ENCODE results near the gene SHC4. TPM values are rescaled to one million over a fixed set of nuclear protein-coding genes. Genes with fewer than 3 reads are reported as not detected.

SHC4 gene
- total RNA-seq, 1 experiment from 2014 or later = 0.63 TPM

GRCh38 chr15:48930735-48931134, 33.0 kb downstream of the SHC4 start:
- Mint-ChIP-seq H3K36me3 (no peaks in the 10 kb centered on the region), H3K27me3 (ENCODE audit: low read depth) (no peaks in the 10 kb centered on the region), H3K4me3 (no peak overlapping the region), H3K9me3 (no peaks in the 10 kb centered on the region), H3K4me1 (no peaks in the 10 kb centered on the region), H3K27ac (no peak overlapping the region)
- TF ChIP-seq ZNF281 (CRISPR knock-in tag; IDR thresholded peaks at IDR 0.05) (no peak), CDX4 (CRISPR knock-in tag; IDR thresholded peaks at IDR 0.05; ENCODE audit: borderline replicate concordance) (no peak), MLX (CRISPR knock-in tag; IDR thresholded peaks at IDR 0.05) (no peak), NFE2L1 (CRISPR knock-in tag; IDR thresholded peaks at IDR 0.05) (no peak), ELF4 (CRISPR knock-in tag; IDR thresholded peaks at IDR 0.05; ENCODE audit: low read depth) (no peak), E2F1 (CRISPR knock-in tag; IDR thresholded peaks at IDR 0.05) (no peak), OVOL2 (CRISPR knock-in tag; IDR thresholded peaks at IDR 0.05; ENCODE audit: borderline replicate concordance) (no peak), CREM (CRISPR knock-in tag; IDR thresholded peaks at IDR 0.05) (no peak), SMAD3 (CRISPR knock-in tag; IDR thresholded peaks at IDR 0.05; ENCODE audit: borderline replicate concordance) (no peak), ZNF219 (CRISPR knock-in tag; IDR thresholded peaks at IDR 0.05; ENCODE audit: borderline replicate concordance) (no peak), NFATC4 (CRISPR knock-in tag; IDR thresholded peaks at IDR 0.05) (no peak), ZNF263 (CRISPR knock-in tag; IDR thresholded peaks at IDR 0.05; ENCODE audit: low read depth) (no peak), FOXP4 (CRISPR knock-in tag; IDR thresholded peaks at IDR 0.05) (no peak), ZNF232 (CRISPR knock-in tag; IDR thresholded peaks at IDR 0.05) (no peak), ESRRA (CRISPR knock-in tag; IDR thresholded peaks at IDR 0.05; ENCODE audit: borderline replicate concordance) (no peak)
- DNase-seq (ENCODE audit: low spot score) = no peak
- POLR2A ChIA-PET = no interaction called here
- CTCF ChIA-PET = no interaction called here
- ATAC-seq = no peak

- TF ChIP-seq ZNF671 (CRISPR knock-in tag; IDR thresholded peaks at IDR 0.05) (no peak), IRF1 (CRISPR knock-in tag; IDR thresholded peaks at IDR 0.05) (no peak), CREM (CRISPR knock-in tag; IDR thresholded peaks at IDR 0.05) (no peak)
- POLR2A ChIA-PET = no interaction called here
These were observed 34.1 kb downstream of the SHC4 start for GRCh38 chr15:48929661-48930060.

More at GRCh38 chr15:48929661-48930060, 34.1 kb downstream of the SHC4 start:
- H3K9me3 Mint-ChIP-seq = no peaks in the 10 kb centered on the region
- no peak overlapping the region for H3K27ac Mint-ChIP-seq
- H3K36me3 Mint-ChIP-seq = no peaks in the 10 kb centered on the region
- CTCF ChIA-PET = interaction anchor here (0.6 kb wide), 1 partner anchor 46 kb away, joined by 4 read pairs; no protein-coding TSS in a partner anchor
- DNase-seq (ENCODE audit: low spot score) = no peak
- H3K27me3 Mint-ChIP-seq (ENCODE audit: low read depth) = no peaks in the 10 kb centered on the region
- peaks cover 2% of the 10 kb centered on the region; the same call in 1 of the 2 replicates for H3K4me1 Mint-ChIP-seq
- H3K4me3 Mint-ChIP-seq = no peak overlapping the region
- ATAC-seq = peak; percentile 38; the same call in 1 of the 2 replicates
